DMS53 (cell line): ENCODE data around the gene ZMYND8.
"Not testable (repeated sequence)": the region's sequence is repeated elsewhere in the genome, so short reads cannot be mapped to it uniquely, and the experiment has no call there.

Experiments
- DNase-seq: peaks from one replicate; lab custom pipeline; 2025; lab: John Stamatoyannopoulos, UW

Gene ZMYND8

DNA sequence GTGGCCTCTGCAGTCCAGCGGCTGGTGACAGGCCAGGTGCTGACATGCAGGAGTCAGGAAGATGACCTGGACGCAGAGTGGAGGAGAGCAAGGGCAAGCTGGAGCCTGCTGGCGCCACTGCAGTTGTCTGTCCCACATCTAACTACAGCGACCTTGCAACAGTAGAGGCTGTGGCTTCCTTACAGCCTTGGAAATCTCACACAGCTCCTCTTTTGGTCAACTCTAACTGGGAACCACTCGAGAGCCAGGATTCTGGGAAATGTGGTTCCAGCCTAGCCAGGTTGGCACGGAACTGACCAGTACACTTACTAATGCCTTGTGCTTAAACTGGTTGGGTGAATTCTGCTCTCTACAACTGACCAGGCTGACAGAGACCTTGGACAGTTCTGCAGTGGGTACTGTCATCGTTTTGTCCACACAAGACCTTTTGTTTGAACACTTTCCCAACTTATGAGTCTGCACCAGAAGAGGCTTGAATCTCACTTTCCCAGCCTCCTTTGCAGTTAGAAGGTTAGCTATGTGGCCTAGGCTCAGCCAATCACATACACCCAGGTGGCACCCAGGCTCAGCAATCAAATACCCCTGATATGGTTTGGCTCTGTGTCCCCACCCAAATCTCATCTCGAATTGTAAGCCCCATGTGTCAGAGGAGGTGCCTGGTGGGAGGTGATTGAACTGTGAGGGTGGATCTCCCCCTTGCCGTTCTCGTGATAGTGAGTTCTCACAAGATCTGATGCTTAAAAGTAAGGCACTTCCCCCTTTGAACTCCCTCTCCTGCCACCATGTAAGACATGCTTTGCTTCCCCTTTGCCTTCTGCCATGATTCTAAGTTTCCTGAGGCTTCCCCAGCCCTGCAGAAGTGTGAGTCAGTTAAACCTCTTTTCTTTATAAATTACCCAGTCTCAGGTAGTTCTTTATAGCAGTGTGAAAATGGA lies 153.5 kb downstream of the ZMYND8 start:
- DNase-seq, result peak; percentile 35

DNA sequence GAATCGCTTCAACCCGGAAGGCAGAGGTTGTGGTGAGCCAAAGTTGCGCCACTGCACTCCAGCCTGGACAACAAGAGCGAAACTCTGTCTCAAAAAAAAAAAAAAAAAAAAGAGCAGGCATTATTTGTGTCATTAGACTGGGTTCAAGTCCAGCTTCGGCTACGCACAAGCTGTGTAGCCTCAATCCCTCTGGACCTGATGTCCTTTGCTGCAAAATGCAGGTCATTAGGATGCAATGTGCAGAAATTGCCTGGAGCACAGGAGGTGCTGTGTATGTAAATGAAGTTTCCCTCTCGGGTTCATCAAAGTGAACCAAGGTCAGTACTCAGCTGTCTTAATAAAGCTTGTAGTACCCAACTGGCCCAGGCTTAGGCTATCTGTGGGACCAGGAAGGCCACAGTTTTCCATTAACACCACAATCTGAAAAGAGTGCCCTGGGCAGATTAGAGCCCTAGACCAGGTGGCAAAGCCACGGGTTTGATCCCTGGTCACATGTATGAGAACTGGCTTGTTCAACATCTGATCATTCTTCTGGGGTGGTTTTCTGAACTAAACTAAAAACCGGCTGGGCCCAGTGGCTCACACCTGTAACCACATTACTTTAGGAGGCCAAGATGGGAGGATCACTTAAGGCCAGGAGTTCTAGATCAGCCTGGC lies 155.3 kb downstream of the ZMYND8 start:
- peak; percentile 48 for DNase-seq

DNA sequence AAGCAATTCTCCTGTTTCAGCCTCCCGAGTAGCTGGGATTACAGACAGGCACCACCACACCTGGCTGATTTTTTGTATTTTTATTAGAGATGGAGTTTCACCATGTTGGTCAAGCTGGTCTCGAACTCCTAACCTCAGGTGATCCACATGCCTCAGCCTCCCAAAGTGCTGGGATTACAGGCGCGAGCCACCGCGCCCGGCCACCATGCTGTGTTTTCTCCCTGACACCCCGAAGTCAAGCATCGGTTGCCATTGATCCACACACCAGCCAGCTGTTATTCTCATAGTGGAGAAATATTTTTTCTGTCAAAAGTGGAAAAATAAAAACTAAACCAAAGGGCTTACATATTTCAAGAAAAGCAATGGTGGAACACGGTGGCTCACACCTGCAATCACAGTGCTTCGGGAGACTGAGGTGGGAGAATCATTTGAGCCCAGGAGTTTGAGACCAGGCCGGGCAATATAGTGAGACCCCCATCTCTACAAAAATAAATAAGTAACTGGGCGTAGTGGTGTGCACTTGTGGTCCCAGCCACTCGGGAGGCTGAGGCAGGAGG lies 157.4 kb downstream of the ZMYND8 start:
- DNase-seq, result no peak

DNA sequence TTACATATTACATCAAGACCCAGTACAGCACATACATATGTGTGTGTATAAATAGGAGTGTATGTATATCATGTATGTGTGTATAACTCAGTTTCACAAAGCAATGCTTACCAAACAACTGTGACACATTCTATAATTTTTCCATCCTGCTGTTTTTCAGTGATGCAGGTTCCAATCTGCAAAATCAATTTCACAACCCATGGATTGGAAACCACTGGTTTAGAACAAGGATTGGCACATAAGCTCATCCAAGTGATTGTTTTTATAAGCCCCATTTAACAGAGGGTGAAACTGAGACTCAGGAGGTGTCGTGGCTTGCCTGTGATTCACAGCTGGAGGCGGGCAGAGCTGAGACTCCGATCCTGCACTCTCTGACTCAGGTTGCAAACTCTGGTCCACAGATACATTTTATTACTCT lies 158.2 kb downstream of the ZMYND8 start:
- no peak for DNase-seq

DNA sequence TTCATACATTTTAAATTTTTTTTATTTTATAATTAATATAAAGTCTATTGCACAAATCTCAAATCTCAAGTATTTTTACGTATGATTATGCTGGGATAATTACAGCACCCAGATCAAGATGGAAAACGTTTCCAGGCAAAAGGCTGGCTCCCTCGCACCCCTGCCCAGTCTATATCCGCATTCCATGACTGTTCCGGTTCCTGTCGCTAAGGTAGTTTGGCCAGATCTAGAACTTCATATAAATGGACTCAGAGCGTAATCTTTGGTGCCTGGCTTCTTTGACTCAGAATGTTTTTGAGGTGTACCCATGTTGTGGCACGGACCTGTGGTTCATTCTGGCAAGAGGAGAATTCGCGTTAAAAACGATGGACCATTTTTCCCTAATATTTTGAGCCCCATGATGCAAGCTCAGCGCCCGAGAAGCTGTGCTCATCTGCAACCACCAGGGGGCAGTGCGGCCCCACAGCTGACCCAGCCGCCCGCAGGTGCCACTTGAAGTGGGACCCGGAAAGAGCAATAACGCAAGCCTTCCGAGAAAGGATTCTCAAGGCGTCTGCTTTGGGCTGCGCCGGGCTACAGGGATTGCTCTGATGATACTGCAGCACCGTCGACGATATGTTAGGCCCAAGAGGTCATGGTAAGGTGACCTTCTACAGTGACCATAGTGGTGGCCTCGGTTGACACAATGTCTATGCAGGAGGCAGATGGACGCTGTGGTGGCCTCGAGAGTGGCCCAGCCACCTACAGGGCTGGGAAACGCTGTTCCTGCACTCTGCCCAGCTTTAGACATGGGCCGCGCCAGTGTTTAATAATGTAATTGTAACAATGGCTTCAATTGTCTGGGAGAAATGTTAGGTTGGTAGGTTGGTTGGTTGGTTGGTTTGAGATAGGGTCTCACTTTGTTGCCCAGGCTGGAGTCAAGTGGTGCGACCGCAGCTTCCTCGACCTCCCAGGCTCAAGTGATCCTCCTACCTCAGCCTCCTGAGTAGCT lies 160.1 kb downstream of the ZMYND8 start:
- peak; percentile 95 for DNase-seq

DNA sequence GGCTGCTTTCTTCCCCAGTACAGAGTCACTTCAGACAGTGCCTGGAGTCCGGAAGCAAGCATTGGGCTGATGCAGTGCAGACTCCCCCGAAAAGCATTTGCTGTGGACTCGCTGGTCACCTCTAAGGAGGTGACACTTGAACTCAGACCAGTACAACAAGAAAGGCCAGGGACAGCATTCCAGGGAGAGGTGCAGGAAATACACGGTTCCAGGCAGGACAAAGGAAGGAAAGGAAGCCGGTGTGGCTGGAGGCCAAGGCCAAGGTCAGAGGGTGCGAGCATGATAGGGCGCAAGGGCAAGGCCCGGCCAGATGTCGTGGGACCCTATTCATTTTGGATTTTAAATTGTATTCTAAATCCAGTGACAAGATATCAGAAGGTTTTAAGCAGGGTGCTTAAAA lies 160.9 kb downstream of the ZMYND8 start:
- no peak for DNase-seq

DNA sequence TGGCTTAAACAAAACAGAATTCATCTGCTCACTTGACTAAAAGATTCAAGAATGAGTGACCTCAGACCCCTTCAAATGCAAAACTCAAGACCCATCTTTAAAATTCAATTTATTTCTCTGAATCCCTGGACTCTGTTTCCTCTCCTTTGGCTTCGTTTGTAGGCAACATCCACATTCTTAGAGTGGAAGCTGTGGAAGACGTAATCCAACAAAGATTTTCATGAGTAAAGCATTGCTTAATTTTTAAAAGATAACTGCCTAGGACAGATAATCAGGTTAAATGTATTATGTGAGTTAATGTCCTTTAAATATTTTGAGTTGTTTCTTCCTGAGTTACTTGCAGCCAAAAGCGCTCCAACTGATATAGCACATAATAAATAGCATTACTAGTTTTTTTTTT lies 164.5 kb downstream of the ZMYND8 start:
- no peak for DNase-seq

DNA sequence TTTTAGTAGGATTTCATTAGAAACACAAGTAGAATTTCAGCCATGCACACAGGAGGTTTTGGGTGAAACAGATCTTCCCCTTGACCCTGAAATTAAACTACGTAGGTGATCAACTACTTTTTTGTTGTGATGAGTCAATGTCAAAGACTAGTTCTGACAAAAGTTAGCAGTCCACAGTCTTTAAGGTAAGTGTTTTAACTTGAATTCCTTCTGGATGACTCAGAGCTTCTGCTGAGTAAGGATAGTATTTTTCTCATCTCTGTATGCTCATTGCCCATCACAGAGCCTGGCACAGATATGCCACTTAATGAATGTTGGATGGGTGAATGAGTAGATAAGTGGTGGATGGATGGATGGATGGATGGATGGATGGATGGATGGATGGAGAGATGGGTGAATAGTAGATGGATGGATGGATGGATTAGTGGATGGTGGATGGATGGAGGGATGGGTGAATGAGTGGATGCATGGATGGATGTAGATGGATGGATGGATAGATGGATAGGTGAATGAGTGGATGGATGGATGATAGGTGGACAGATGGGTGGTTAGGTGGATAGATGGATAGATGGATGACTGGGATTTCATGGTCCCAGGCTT lies 165.3 kb downstream of the ZMYND8 start:
- no peak for DNase-seq

DNA sequence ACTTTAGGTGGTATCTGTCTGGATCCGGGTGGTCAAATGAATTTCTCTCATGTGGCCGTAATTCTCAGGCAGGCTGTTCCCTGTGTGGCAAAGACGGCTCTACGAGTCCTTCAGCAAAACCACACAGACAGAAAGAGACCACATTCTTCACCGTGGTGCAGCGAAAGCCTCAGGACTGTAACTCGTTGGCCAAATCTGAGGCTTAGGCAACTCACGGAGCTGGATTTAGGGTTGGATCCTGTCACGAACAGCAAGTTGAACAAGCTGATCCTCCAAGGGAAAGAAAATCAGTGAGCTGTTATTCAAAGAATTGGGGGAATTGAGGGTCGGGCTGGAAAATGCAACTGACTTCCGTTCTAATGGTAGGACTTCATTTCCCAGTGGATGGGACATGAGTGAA lies 167.4 kb downstream of the ZMYND8 start:
- DNase-seq, result no peak

DNA sequence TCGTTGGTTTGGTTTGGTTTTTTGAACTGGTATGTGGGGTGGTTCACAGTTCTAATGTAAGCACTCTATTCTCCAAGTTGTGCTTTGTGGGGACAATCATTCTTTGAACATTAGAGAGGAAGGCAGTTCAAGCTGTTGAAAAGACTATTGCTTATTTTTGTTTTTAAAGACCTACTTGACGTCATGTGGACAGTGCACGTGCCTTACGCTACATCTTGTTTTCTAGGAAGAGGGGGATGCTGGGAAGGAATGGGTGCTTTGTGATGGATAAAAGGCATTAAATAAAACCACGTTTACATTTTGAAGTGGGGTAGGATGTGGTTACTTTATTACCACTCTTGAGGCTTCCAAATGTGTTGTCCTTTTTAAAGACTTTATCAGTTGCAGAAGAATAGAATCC lies 168.0 kb downstream of the ZMYND8 start:
- DNase-seq, result no peak

DNA sequence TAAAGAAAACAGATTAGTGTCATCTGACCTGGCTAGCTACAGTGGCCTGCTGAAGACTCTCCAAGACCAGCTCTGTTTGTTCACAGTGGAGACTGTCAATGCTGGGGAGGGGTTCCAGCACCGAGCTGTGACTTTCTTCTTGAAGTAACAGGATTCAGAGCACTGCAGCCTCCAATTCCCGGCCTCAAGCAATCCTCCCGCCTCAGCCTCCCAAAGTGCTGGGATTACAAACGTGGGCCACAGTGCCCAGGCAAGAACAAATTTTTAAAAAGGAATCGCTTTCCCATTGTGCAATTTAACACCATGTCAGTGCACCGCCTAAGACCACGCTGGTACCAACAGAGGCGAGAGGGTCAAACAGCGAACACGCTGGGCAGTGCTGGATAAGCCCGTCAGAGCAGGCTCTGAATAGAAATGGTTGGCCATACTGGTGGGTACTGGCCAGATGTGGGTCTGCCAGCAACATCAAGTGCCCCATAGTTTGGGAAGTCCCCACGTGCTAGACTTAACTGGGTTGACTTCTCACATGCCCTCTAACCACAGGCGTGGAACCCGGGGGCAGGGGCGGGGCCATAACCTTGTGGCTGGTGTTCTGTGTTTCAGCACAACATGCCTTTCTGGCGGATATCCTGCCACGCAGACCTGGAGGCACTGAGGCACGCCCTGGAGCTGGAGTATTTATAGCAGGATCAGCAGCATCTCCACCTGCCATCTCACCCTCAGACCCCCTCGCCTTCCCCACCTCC lies 168.9 kb downstream of the ZMYND8 start:
- no peak for DNase-seq

DNA sequence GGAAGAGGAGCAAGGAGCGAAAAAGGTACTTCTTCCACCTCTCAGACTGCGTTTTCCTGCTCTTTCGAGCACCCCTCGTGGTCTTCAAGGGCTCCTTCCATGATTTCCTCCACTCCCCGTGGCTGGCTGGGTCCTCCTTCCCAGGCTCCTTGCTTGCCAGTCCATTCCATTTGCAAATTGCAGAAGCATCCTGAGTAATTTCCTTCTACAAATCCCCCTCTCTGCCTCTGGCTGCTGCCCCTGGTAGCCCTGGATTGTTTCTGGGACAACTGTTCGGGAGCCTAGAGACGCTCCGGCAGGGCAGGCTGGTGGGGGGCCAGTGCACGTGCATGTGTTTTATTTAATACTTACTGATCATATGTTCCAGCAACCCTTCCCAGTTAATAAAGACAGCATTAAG lies 173.1 kb downstream of the ZMYND8 start:
- no peak for DNase-seq

DNA sequence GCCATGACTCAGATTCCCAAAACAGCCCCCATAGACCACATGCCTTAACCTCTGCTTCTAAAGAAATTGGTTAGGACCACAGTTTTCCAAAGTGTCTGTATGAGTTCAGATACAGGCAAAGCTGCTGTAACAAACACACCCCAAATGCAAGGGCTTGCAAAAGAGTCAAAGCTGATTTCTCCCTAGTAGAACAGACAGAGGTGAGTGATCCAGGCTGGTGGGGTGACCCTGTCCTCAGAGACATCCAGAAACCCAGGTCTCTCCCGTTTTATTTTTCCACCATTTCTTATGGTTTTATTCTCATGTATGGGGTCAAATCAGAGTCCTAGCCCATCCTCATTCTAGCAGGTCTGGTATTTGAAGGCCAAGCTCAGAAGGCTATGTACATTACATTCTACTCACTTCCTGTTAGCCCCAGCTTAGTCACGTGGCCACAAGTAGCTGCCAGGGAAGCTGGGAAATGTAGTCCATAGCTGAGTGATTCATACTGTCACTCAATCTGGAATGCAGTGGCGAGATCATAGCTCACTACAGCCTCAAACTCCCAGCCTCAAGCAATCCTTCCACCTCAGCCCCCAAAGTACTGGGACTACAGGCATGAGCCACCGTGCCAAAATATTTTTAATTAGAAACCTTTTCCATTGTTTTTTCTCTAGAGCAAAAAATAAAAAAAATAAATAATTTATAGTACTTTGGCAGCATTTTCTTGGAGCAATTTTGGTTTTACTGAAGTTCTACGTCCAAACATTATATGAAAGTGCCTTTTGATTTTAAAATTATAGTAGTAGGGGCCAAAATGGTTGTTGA lies 175.2 kb downstream of the ZMYND8 start:
- peak; percentile 92 for DNase-seq

DNA sequence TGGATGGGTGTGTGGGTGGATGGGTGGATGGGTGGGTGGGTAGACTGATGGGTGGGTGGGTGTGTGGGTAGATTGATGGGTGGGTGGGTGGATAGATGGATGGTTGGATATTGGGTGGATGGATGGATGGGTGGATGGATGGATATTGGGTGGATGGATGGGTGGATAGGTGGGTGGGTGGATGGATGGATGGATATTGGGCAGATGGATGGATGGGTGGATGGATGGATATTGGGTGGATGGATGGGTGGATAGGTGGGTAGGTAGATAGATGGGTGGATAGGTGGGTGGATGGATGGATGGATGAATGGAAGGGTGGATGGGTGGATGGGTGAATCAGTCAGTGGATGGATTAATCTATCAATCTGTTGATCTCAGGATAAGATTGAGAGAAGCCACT lies 177.2 kb downstream of the ZMYND8 start:
- DNase-seq, result no peak

DNA sequence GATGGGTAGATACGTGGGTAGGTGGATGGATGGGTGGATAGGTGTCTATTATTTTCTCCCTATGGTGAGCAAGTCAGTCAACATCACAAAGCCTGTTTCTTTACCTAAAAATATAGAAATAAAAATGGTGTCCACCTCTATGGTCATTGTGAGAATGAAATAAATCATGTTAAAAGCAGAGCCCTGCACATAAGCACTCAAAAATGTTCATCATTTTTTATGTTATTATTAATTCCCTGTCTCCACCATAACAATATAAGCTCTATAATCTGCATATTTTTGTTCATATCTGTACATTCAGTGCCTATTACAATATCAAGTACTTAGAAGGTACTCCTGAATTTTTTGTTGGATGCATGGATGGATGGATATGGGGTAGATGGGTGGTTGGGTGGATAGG lies 177.6 kb downstream of the ZMYND8 start:
- DNase-seq, result no peak

DNA sequence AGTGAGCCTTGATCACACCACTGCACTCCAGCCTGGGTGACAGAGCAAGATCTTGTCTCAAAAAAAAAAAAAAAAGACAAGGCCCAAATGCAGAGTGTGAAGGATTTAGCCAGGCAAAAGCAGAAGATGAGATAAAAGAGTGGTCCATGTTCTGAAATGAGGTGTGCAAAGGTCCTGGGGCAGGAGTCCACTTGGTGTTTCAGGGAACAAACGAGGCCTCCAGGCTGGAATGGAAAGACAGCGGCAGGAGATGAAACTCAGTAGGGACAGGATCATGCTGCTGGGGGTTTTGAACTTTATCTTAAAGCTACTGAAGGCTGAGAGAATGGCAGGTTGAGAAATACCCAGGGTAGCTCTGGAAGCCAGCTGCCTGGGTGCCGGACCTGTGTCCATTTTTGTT lies 178.2 kb downstream of the ZMYND8 start:
- no peak for DNase-seq

DNA sequence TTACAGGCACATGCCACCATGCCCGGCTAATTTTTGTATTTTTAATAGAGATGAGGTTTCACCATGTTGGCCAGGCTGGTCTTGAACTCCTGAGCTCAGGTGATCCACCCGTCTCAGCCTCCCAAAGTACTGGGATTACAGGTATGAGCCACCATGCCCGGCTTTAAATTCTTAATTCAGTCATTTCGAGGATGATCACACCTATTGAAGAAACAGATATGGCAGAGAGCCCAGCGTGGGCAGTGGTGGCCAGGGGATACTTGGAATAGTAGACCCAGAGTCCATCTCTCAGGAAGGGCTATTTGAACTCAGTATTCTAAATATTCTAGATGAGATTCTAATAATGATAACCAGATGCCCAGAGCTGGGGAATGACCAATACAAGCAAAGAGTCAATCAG lies 180.3 kb downstream of the ZMYND8 start:
- not testable (repeated sequence) for DNase-seq

DNA sequence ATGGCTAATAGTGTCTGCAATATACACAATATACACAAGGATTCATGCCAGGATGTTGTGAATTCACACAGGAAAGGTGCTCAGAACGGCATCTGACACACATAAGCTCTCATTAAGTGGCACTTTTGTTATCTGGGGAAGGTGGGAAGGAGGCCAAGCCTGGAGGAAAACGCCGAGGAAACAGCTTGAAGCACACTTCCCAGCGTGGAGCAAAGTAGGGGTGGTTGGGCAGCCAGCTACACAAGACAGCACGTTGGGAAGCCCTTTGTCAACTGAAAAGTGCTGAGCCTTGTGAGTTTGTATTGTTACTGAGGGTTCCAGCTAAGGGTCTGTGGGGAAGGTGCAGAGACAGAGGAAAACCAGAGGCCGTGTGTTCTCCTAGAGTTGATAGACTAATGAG lies 181.0 kb downstream of the ZMYND8 start:
- no peak for DNase-seq

DNA sequence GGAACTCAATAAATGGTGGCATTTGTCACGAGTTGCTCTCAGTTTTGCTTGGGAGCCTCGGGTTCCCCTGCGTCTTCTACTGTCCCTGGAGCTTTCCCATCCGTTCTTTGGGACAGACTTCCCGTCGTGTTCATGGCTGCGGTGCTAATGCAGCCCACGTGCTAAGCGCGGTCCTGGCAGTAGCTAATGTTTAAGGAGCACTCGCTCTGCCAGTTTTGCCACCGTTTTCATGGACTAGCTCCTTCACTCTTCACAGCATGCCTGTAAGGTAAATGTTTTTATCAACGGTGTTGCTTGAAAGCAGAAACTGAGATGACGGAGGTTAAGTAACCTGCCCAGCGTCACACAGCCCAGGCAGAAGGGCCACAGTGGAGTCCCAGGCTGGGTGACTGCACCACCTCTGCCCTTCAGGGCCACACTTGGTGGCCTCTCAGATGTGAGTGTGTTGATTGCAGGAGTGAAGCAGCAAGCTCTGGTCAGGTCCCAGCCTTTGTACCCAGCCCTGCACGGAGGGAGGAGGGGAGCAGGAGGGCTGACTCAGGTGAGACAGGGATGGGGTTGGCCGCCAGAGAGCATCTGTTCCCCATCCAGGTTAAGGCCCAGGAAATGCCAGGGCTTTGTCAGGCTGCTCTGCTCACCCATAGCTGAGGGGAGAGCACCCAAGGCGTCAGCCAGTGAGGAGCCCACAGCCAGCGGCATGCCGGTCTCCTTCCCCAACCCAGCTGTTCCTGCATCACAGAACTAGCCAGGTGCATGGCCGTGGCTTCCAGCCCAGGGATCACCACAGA lies 181.8 kb downstream of the ZMYND8 start:
- DNase-seq, result no peak
